ENCODE measurements around the gene RCOR3.

DNA sequence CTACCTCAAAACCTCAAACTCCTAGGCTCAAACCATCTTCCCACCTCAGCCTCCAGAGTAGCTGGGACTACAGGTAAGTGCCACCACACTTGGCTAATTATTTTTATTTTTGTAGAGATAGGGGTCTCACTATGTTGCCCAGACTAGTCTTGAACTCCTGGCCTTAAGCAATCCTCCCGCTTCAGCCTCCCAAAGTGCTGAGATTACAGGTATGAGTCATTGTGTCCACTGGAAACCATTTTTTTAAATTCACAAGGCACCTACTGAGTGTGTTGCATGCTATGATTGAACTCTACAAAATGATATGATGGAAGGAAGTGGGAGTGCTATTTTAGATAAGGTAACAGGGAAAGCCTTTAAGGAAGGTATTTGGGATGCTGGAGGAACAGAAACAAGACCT, 41.8 kb upstream of the RCOR3 start:
- TF ChIP-seq, protein P1, sequence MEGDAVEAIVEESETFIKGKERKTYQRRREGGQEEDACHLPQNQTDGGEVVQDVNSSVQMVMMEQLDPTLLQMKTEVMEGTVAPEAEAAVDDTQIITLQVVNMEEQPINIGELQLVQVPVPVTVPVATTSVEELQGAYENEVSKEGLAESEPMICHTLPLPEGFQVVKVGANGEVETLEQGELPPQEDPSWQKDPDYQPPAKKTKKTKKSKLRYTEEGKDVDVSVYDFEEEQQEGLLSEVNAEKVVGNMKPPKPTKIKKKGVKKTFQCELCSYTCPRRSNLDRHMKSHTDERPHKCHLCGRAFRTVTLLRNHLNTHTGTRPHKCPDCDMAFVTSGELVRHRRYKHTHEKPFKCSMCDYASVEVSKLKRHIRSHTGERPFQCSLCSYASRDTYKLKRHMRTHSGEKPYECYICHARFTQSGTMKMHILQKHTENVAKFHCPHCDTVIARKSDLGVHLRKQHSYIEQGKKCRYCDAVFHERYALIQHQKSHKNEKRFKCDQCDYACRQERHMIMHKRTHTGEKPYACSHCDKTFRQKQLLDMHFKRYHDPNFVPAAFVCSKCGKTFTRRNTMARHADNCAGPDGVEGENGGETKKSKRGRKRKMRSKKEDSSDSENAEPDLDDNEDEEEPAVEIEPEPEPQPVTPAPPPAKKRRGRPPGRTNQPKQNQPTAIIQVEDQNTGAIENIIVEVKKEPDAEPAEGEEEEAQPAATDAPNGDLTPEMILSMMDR (IDR thresholded peaks at IDR 0.05): no peak
- no peak for TF ChIP-seq POLR2A (IDR thresholded peaks at IDR 0.05)
